HuH-7 (cell line): ENCODE measurements around the gene XAB2.
A peak's percentile ranks its signal among the peaks of the same experiment; 100 is the strongest.

Experiments
- DNase-seq: peaks from one replicate; pipeline ENCODE4 v3.0.0; 2011; ENCODE audit warnings: low spot score

Gene XAB2

DNA sequence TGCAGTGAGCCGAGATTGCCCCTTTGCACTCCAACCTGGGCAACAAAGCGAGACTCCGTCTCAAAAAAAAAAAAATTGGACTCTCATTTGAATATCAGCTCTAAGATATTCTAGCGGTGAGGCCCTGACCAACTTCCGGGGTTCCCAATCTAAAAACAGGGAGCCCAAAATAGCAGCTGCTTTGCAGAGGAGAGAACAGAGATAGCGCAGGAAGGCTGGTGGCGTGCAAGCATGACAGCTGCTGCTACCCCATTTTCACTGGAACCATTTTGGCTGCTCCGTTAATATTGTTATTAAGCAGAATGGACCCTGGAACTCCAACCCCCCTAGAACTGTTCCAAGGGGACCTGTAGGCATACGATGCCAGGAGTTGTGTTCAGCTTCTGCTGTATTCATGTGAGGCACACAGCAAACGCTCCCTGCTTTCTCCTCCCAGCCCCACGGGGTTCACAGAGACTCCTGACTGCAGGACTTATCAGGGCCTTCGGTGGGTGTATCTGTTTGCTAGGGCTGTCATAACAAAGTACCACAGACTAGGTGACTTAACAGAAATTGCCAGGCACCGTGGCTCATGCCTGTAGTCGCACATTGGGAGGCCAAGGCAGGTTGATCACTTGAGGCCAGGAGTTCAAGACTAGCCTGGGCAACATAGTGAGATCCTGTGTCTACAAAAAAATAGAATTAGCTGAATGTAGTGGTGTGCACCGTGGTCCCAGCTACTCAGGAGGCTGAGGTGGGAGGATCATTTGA, 19.1 kb upstream of the XAB2 start:
- no peak for DNase-seq

- DNase-seq = no peak
Measured at GRCh38 chr19:7647156-7647555, 17.8 kb upstream of the XAB2 start.

DNA sequence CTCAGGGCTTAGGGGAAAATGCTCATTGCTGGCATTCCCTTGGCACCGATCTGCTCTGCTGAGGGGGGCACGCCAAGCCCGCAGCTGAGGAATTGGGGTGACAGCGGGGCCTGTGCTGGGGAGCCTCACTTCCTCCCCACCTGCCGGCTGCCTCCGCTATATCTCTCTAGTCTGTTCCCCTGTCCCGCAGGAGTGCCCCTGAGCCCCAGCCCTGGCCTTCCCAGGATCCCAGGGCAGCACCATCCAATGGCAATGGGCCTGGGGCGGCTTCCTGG, 17.0 kb upstream of the XAB2 start:
- DNase-seq = no peak

DNA sequence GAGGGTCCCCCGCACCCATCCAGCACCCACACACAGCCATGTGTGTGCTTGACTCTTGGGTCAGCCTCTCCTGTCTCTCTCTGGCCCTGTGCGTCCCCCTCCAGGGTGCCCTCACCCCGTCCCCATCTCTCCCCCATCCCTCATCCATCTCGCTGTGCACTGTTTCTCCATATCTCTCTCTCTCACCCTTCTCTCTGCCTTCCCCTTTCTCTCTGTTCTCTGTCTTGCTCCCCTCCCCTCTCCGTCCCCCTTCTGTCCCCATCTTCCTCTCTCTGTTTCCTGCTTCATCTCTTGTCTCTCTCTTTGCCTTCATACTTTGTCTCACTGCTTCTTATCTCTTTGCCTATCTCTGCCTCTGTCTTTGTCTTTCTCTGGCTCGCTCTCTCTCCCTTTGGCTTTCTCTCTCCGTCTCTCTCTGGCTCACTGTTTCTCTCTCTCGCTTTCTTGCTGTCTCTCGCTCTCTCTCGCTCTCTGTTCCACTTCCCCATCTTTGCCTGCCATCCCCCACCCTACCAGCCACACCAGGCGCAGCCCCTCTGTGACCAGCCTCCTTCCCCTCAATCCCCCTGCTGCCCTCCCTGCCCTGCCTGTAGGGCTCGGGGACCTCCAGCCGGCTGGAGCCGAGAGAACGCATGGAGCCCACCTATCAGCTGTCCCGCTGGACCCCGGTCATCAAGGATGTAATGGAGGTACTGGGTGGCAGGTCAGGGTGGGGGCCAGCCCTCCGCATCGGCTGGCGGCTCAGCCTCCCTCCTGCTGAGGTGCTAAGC, 16.5 kb upstream of the XAB2 start:
- DNase-seq = no peak

DNA sequence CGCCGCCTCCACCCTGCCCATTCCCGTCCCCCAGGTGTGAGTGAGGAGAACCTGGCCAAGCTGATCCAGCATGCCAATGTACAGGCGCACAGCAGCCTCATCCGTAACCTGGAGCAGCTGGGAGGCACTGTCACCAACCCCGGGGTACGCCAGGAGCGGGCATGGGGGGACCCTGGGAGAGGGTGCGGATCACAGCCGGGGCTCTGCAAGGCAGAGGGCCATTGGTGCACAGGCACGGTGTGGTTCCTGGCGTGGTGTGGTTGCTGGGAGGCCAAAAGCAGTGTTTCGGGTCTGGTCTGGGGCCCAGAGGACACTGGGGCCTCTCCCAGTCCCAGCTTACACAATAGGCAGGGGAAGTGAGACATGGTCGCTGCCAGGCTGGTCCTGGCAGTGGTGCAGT, 15.8 kb upstream of the XAB2 start:
- DNase-seq = no peak

DNA sequence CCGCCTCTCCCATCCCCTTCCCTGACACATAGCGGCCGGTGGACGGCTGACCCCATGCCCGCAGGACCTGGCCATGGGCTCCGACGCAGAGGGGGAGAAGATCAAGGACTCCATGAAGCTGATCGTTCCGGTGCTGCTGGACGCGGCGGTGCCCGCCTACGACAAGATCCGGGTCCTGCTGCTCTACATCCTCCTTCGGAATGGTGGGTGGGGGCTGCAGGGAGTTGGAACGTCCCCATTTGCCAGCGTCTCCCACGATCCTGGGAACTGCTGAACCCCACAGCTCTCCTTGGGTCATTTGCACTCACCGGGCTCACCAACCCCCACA, 15.2 kb upstream of the XAB2 start:
- DNase-seq = no peak

DNA sequence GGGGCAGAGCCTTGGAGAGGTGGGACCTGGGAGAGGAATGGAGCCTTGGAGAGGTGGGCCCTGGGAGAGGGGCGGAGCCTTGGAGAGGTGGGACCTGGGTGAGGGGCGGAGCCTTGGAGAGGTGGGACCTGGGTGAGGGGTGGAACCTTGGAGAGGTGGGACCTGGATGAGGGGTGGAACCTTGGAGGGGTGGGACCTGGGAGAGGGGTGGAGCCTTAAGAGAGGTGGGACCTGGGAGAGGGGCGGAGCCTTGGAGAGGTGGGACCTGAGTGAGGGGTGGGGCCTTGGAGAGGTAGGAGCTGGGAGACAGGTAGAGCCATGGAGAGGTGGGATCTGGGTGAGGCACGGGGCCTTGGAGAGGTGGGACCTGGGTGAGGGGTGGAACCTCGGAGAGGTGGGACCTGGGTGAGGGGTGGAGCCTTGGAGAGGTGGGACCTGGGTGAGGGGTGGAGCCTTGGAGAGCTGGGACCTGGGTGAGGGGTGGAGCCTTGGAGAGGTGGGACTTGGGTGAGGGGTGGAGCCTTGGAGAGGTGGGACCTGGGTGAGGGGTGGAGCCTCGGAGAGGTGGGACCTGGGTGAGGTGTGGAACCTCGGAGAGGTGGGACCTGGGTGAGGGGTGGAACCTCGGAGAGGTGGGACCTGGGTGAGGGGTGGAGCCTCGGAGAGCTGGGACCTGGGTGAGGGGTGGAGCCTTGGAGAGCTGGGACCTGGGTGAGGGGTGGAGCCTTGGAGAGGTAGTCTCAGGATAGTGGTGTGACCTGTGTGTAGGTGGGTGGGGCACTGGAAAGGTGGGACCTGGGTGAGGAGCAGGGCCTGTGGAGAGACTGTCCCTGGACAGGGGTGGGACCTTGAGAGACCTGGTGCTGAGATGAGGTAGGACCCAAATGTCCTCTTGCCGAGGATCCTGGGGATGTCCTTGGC, 14.5 kb upstream of the XAB2 start:
- peak; percentile 44 for DNase-seq

- DNase-seq = no peak
Measured at GRCh38 chr19:7643031-7643415, 13.7 kb upstream of the XAB2 start.

- no peak for DNase-seq
Measured at GRCh38 chr19:7642295-7643030, 13.1 kb upstream of the XAB2 start.

DNA sequence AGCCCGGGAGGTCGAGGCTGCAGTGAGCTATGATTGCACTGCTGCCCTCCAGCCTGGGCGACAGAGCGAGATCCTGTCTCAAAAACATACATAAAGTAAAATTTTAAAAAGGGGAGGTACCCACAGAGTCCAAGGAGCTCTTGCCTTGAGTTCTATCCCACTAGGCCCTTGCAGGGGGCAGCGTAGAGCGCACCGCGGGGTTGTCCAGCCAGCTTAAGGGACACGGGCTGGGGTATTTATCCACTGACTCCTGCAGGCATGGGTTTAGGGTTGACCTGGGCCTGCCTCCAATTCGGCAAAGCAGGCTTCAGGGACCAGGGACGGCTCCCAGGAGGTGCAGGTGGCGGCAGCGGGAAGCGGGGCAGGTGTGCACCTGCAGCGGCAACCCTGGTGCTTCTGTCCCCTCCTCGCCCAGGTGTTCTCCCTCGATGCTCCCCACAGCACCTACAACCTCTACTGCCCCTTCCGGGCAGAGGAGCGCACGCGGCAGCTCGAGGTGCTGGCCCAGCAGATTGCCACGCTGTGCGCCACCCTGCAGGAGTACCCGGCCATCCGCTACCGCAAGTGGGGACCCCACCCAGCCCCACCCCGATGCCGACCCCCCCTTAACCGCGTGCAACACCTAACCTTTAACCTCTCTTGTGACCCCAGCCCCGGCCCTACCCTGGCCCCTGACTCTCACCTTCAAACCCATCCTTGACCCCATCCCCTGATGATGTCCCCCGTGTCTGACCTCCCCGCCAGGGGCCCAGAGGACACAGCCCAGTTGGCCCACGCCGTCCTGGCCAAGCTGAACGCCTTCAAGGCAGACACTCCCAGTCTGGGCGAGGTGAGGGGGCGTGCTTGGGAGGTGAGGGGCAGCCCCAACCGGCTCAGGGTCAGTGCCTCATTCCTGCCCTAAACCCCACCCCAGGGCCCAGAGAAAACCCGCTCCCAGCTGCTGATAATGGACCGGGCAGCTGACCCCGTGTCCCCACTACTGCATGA, 12.2 kb upstream of the XAB2 start:
- no peak for DNase-seq

DNA sequence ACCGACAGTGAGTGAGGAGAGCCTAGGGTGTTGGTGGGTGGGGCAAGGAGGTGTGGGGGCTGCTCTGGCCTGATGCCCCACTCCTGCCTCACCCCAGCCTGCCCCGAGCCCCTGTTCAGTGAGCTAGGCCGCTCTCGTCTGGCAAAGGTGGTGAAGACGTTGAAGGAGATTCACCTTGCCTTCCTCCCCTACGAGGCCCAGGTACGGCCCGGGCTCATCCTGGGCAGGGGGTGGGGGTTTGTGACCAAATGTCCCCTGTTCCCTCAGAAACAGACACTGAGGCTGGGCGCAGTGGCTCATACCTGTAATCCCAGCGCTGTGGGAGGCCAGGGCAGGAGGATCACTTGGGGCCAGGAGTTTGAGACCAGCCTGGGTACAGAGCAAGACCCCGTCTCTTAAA, 11.5 kb upstream of the XAB2 start:
- no peak for DNase-seq

DNA sequence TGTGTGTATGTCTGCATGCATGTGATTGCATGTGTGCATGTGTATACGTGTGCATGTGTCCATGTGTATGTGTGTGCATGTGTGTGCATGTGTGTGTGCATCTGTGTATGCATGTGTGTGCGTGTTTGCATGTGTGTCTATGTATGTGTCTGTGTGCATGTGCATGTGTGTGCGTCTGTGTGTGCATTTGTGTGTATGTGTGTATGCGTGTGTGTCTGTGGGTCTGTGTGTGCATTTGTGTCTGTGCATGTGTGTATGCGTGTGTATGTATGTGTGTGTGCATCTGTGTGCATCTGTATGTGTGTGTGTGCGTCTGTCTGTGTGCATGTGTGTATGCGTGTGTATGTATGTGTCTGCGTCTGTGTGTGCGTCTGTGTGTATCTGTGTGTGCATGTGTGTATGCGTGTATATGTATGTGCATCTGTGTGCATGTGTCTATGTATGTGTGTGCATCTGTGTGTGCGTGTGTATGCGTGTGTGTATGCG, 10.6 kb upstream of the XAB2 start:
- DNase-seq = no peak

DNA sequence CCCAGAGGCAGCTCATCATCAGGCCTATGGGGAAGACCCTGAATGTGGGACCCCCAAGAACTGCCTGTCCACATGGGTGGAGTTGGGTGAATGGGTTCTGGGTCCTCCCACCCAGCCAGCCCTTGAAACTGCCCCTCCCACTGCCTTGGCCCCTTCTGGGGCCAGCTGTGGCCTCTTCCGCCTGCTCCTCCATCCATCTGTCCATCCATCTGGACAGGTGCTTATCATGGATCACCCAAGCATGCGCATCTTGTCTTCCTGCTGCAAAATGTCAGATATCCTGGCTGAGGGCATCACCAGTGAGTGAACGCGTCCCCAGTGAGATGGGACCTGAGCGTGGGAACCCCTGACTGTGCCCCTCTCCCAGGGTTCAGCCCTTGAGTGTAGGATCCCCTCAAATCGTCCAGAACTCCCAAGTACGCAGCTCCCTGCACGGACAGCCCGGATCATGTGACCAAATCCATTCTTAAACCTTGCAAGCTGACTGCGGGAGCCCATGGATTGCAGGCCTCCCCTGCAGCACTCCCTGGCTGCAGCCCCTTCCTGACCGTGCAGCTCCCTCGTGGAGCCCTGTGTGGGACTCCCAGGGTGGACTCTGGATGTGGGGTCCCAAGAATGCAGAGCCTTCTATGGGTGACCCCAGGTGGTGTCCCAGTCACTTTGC, 9.6 kb upstream of the XAB2 start:
- no peak for DNase-seq

DNA sequence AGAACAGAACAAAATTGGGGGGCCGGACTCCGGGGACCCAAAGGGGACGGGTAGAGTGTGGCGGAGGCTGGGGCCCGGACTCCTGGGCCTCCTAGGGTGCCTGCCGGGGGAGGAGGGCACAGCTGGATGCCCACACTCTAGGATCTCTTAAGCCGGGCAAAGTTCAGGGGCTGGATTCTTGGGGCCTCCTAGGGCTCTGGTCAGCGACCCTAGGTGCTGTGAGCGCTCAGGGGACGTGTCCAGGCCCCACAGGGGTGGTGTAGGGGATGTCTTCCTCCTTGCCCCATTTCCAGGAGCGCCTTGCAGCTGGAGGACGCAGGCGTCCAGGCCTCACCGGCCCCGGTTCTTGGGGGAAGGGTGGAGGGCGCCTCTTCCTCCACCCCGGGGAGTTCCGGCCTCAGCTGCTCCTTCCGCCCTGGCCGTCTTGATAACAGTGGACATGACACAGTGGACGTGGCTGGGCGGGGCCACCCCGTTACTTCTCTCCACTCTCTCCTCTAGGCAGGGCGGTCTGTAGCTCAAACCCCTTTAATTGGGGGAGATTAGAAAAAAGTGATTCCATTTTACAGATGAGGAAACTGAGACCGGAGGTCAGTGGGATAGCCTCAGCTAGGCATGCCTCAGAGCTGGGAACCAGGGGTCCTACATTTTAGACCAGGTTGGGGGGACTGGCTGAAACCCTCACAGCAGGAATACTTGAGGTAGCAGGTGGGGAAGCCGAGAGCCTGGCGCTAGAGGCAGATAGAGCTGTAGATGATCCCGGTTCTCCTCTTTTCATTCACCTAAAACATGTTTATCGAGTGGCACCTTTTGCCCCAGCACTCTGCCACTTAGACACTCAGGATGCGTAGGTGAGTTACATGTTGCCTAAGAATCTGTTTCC, 8.3 kb upstream of the XAB2 start:
- DNase-seq = no peak

DNA sequence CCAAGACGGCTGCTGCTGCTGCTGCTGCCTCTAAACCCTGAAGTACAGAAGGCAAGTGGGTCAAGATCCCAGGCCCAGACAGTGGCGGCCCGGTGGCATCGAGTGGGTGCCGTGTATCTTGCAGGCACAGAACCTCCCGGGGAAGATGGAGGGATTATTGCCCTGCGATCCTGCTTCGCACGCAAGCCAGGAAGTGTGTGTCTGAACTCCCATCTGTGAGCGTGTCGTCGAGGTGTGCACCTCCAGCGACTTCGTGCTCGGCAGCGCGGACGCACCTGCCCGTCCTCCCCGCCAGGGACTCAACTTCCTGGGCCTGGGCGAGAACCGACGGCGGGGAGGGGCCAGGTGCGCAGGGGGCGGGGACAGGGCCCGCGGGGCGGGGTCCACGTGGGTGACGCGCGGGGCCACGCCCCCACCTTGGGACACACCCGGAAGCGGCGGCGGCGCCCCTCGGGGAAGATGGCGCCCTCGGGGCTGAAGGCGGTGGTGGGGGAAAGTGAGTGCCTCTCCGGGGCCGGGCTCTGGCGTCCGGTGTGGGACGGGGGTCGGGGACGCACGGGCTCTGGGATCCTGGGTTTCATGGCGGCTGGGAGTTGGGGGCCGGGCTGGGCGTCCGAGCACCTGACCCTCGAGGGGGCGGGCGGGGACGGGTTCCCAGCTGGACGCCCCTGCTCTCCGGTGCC, 7.5 kb upstream of the XAB2 start, which contains the start of gene STXBP2:
Gene STXBP2 (plus strand): TSS at position 420 of the 683 bp plus-strand sequence. CDS start 40 bp downstream, at position 460.
- peak; percentile 85 for DNase-seq

DNA sequence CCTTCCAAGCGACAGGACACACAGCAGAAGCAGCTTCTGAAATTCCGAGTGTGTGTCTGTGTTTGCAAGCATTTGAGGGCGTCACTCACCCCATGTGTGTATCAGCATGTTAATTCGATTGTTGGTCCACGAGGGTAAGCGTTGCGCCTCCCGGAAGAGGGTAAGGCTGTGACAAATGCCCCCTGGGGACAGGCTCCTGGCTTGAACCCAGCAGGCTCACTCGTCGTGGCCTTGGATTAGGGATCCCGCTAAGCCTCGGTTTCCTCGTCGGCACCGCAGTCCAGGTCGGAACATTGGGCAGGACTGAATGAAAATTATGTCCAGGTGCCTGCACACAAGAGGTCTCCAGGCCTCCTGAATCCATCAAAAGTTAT, 7.0 kb upstream of the XAB2 start:
- no peak for DNase-seq

- DNase-seq = no peak
Measured at GRCh38 chr19:7635670-7636069, 6.3 kb upstream of the XAB2 start.

- no peak for DNase-seq
Measured at GRCh38 chr19:7633698-7634097, 4.4 kb upstream of the XAB2 start, which contains the start of gene PCP2. Gene PCP2, minus strand, starts transcription at chr19:7633719. Its CDS starts 262 bp downstream, at chr19:7633457.
